G401.6 (cell line): ENCODE results near the gene CDKN1A.

ENCODE experiments used
- FAIRE-seq: peaks from 2 replicates; lab custom pipeline; 2012; peaks lifted over from hg19 to GRCh38; lab: Jason Lieb, UNC

Gene CDKN1A

GRCh38 chr6:36656441-36656840 lies 22.1 kb upstream of the CDKN1A start:
- no peak for FAIRE-seq

- FAIRE-seq, result no peak
Observed at GRCh38 chr6:36657271-36657670, 21.2 kb upstream of the CDKN1A start.

- FAIRE-seq, result no peak
Observed at GRCh38 chr6:36657942-36658544, 20.5 kb upstream of the CDKN1A start.

DNA sequence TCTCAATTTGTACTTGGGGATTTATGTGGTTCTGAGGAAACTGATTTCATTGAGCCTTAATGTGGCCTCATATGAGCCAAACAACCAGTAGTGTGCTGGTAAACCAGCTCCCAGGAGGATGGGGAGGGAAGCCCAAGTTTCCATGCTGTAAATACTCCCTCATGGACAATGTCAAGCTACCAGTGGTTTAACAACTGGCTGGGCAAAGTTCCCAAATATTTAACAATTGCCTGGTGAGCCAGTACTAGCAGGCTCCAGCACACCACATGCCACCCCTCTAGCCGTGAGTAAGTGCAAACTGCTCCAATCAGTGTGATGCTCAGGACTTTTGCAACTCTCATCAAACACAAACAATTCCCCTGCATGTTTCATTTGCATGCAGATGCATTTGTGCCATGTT lies 19.2 kb upstream of the CDKN1A start:
- FAIRE-seq, result no peak

DNA sequence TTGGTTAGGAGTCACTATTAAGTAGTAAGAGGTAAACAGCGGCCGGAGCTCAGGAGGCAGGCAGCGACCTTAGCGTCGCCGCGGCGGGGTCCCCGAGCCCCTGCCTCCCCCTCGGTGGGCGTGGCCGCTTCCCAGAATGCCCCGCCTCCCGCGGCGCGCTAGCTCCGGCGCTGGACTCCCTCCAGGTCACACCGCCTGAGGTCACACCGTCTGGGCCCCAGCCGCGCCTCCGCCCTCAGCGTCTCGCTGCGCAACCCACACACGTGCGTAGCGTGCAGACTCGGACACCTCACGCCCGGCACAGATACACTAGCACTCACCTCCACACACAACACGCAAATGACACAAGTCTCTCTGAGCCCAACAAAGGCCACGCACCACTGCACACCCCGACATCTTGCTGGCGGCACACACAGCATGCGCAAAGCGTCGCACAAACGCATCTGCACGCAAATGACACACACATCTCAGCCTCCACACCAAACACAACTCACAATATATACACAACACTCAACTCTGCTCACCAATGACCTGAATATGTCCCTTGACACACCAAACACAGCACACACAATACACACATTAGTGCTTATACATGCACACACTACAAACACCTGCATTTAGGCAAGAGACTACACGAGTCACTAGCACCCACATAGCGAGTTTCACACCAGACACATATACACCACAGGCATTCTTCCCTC lies 17.6 kb upstream of the CDKN1A start:
- FAIRE-seq, result no peak

DNA sequence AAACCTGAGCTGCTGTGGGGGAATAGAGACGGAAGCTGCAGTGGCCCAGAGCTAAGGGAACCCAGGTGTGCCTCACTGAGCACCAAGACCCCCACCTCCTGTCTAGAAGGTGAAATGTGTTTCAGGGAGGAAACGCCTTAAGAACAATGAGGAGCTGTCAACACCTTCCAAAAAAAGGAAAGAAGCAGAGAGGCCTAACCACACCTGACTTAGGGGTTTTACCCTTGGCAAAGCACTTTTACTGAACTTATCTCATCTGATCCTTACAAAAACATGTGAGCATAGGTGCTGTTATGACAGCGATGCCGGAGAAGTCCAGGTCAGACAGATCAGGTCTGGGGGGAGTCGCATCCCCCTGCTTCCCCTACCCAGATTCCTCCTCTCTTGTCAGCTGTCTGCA lies 16.1 kb upstream of the CDKN1A start:
- FAIRE-seq, result no peak

- FAIRE-seq, result no peak
Observed at GRCh38 chr6:36662827-36663256, 15.7 kb upstream of the CDKN1A start.

GRCh38 chr6:36663504-36664446 lies 14.7 kb upstream of the CDKN1A start:
- no peak for FAIRE-seq

- no peak for FAIRE-seq
Observed at GRCh38 chr6:36665180-36665579, 13.3 kb upstream of the CDKN1A start.

DNA sequence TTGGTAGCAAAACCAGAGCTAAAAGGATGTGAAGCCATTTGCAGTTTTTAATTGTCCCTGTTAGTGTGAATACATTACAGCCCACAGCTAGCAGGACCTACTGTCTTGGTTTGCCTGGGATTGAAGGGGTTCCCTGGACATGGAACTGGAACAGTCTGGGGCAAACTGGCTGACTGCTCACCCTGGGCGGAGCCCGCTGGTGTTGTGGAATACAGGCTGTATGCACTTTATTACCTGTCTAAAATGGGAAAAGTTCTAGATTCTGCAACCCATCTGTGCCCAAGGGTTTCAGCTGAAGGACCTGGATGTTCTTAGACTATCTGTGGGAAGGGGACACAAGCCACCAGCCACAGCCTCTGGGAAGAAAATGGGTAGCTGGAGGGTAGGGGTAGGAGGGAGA lies 12.2 kb upstream of the CDKN1A start:
- FAIRE-seq, result no peak

DNA sequence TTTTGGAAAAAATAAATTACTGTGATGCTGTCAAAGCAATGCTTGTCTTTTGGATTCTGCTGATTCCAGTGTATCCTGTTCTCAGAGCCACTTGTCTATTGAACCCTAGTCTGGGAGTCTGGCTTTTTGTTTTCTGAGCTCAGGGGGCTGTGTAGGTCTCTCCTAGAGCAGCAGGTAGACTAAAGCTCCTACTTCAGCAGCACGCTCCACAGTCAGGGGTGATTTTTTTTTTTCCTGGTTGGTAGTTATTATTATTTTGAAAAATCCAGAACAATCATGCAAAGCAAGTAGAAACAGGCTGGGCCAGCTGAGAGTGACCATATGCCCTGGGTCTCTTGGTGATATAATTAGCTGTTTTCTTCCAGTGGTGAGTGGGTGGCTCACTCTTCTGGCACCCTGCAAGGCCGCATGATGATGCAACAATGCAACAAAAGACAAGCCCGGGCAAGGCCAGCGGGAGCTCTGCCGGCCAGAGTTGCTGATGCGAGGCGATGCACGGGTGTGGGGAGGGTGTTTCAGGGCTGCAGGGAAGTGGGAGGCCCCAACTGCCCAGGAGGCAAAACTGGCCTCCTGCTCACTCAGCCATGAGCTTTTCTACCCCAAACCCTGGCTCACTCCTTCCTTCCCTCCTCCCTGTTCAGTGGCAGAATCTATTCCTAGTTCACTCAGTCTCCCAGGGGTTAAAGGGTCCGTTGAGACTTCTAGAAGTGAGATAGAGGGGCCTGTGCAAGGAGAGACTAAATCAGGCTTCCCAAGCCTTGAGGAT lies 11.5 kb upstream of the CDKN1A start:
- FAIRE-seq, result no peak

- no peak for FAIRE-seq
Observed at GRCh38 chr6:36668591-36668990, 9.9 kb upstream of the CDKN1A start.

DNA sequence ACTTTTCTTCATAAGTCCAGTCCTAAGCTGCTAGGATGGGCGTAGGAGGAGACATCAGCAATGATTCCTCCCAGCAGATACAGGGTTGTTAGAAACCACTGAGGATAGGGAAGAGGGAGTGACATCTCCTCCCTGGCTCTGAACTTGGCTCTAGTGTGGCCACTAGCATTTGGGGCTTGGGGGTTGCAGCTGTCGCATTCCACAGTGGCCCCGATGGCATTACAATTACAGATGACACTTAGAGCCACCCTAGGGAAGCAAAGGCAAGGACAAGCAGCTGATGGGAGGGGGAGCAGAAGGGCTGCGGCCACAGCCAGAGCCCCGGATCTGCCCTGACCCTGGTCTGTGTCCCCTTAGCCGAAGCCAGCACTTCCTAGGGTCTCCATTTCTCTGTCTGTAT lies 9.5 kb upstream of the CDKN1A start:
- FAIRE-seq, result no peak

DNA sequence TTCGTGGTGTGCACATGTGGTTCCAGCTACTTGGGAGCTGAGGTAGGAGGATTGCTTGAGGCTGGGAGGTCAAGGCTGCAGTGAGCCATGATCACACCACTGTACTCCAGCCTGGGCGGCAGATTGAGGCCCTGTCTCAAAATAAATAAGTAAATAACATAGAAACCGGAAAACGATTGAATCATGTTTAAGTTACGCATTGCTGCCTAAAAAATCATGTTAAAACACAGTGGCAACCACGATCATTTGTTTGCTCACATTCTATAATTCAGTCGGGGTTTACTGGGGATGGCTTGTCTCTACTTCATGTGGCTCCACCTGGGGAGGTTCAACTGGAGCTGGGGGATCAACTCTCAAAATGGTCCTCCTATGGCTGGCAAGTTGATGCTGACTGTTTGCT lies 8.2 kb upstream of the CDKN1A start:
- no peak for FAIRE-seq

GRCh38 chr6:36671687-36672375 lies 6.7 kb upstream of the CDKN1A start:
- FAIRE-seq, result no peak

- no peak for FAIRE-seq
Observed at GRCh38 chr6:36673882-36674281, 4.6 kb upstream of the CDKN1A start.

GRCh38 chr6:36674942-36675341 lies 3.6 kb upstream of the CDKN1A start:
- no peak for FAIRE-seq

DNA sequence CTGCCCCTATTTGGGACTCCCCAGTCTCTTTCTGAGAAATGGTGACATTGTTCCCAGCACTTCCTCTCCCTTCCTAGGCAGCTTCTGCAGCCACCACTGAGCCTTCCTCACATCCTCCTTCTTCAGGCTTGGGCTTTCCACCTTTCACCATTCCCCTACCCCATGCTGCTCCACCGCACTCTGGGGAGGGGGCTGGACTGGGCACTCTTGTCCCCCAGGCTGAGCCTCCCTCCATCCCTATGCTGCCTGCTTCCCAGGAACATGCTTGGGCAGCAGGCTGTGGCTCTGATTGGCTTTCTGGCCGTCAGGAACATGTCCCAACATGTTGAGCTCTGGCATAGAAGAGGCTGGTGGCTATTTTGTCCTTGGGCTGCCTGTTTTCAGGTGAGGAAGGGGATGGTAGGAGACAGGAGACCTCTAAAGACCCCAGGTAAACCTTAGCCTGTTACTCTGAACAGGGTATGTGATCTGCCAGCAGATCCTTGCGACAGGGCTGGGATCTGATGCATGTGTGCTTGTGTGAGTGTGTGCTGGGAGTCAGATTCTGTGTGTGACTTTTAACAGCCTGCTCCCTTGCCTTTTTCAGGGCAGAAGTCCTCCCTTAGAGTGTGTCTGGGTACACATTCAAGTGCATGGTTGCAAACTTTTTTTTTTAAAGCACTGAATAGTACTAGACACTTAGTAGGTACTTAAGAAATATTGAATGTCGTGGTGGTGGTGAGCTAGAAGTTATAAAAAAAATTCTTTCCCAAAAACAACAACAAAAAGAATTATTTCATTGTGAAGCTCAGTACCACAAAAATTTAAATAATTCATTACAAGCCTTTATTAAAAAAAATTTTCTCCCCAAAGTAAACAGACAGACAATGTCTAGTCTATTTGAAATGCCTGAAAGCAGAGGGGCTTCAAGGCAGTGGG lies 2.1 kb upstream of the CDKN1A start:
- FAIRE-seq, result no peak

- FAIRE-seq, result no peak
Observed at GRCh38 chr6:36677059-36677749, 1.3 kb upstream of the CDKN1A start.
